SK-N-SH (cell line): ENCODE measurements around the gene MYO5C. TPM values are rescaled to one million over a fixed set of nuclear protein-coding genes. Genes with fewer than 3 reads are reported as not detected.

Experiments used
- CTCF ChIA-PET: fragments of 300-600, 350-600 bp; formaldehyde crosslinking; extraction: SDS; loops from one replicate; lab custom pipeline; 2021; lab: Yijun Ruan, JAX
- POLR2A ChIA-PET: fragments of 350-600 bp; sonication (Branson Sonifier 250); formaldehyde crosslinking; extraction: SDS; loops from one replicate; lab custom pipeline; 2020; ENCODE audit warnings: antibody characterized with exemption, inconsistent platforms; lab: Yijun Ruan, JAX
- DNase-seq: peaks from one replicate; pipeline ENCODE4 v3.0.0; 2012
- H2AFZ ChIP-seq: fragments of 200-600 bp; sonication (generic); 2 replicates; pipeline ENCODE4 v1.8.1; 2016; ENCODE audit warnings: antibody characterized with exemption, mild to moderate bottlenecking, low read depth
- H3F3A ChIP-seq: fragments of 200-600 bp; sonication (generic); replicated peaks from 2 replicates; pipeline ENCODE3; 2016; ENCODE audit warnings: antibody characterized with exemption, mild to moderate bottlenecking; ENCODE audit not compliant: insufficient read depth
- H3K27ac ChIP-seq, 2 experiments: fragments of 200-500 bp in 1 of 2; fragments of 200-600 bp in 1 of 2; sonication (Bioruptor generic) in 1 of 2; sonication (generic), shearing (Covaris generic) in 1 of 2; 2 replicates each; pipeline versions ENCODE4 v1.5.1 to v1.6.1; 2014 to 2016; ENCODE audit warnings: low read depth in 2 of 2, inconsistent platforms in 1 of 2, low read length in 1 of 2, mild to moderate bottlenecking in 1 of 2, mixed read lengths in 1 of 2
- H3K27me3 ChIP-seq: fragments of 200-600 bp; sonication (generic), shearing (Covaris generic); 2 replicates; pipeline ENCODE4 v1.6.1; 2016; ENCODE audit warnings: mixed run types; ENCODE audit not compliant: insufficient read depth
- H3K36me3 ChIP-seq, 2 experiments: fragments of 200-500 bp in 1 of 2; fragments of 200-600 bp in 1 of 2; sonication (Bioruptor generic) in 1 of 2; sonication (generic) in 1 of 2; replicated peaks in 1 of 2; 2 replicates each; pipeline versions ENCODE3 to v1.5.1; 2014 to 2016; ENCODE audit warnings: low read length in 1 of 2, mild to moderate bottlenecking in 1 of 2; ENCODE audit not compliant: insufficient read depth in 2 of 2, control insufficient read depth in 1 of 2
- H3K4me1 ChIP-seq, 2 experiments: fragments of 200-500 bp in 1 of 2; fragments of 200-600 bp in 1 of 2; sonication (Bioruptor generic) in 1 of 2; sonication (generic), shearing (Covaris generic) in 1 of 2; 2 replicates each; pipeline versions ENCODE4 v1.5.1 to v1.6.1; 2014 to 2016; ENCODE audit warnings: low read depth in 1 of 2, low read length in 1 of 2, mixed run types in 1 of 2; ENCODE audit not compliant: insufficient read depth in 2 of 2, control insufficient read depth in 1 of 2
- H3K4me2 ChIP-seq: fragments of 200-600 bp; sonication (generic), shearing (Covaris generic); 2 replicates; pipeline ENCODE4 v1.6.1; 2017; ENCODE audit warnings: mixed run types
- H3K4me3 ChIP-seq, 2 experiments: fragments of 200-500 bp in 1 of 2; fragments of 200-600 bp in 1 of 2; sonication (Bioruptor generic) in 1 of 2; sonication (generic), shearing (Covaris generic) in 1 of 2; 2 replicates each; pipeline versions ENCODE4 v1.5.1 to v1.8.1; 2014 to 2016; ENCODE audit warnings: low read depth in 2 of 2, inconsistent platforms in 1 of 2, low read length in 1 of 2, mild to moderate bottlenecking in 1 of 2, mixed read lengths in 1 of 2, moderate library complexity in 1 of 2
- H3K79me2 ChIP-seq: fragments of 200-600 bp; sonication (generic); 2 replicates; pipeline ENCODE4 v1.8.1; 2017; ENCODE audit warnings: mild to moderate bottlenecking; ENCODE audit not compliant: insufficient read depth
- H3K9ac ChIP-seq: fragments of 200-600 bp; sonication (generic); 2 replicates; pipeline ENCODE4 v1.6.1; 2017; ENCODE audit warnings: mixed run types
- H3K9me2 ChIP-seq: fragments of 200-600 bp; sonication (generic); 2 replicates; pipeline ENCODE4 v1.6.1; 2017; ENCODE audit warnings: mixed run types
- H3K9me3 ChIP-seq: fragments of 200-600 bp; sonication (generic); 2 replicates; pipeline ENCODE4 v1.6.1; 2017; ENCODE audit warnings: mixed run types, mild to moderate bottlenecking, moderate library complexity
- H4K20me1 ChIP-seq: fragments of 200-600 bp; sonication (generic); 2 replicates; pipeline ENCODE4 v1.6.1; 2017; ENCODE audit warnings: mild to moderate bottlenecking, mixed run types; ENCODE audit not compliant: insufficient read depth
- CHD2 ChIP-seq: fragments of 150-350 bp; IDR thresholded peaks from 2 replicates; pipeline ENCODE4 v1.6.1; 2018; ENCODE audit warnings: low read length; ENCODE audit not compliant: partially characterized antibody
- CTCF ChIP-seq: fragments of 200-600 bp; sonication (generic); IDR thresholded peaks from 2 replicates; pipeline ENCODE4 v1.6.1; 2017; ENCODE audit warnings: antibody characterized with exemption, mild to moderate bottlenecking, moderate library complexity
- EP300 ChIP-seq, 2 experiments: IDR thresholded peaks; 2 replicates each; pipeline versions ENCODE4 v1.4.0 to v1.6.1; 2012; ENCODE audit warnings: borderline replicate concordance in 1 of 2, low read depth in 1 of 2, low read length in 1 of 2
- FOSL2 ChIP-seq: IDR thresholded peaks from 2 replicates; pipeline ENCODE4 v1.4.0; 2012; ENCODE audit warnings: low read depth, mild to moderate bottlenecking, moderate library complexity, borderline replicate concordance
- FOXJ3 ChIP-seq: sonication (generic); formaldehyde crosslinking; IDR thresholded peaks from 2 replicates; pipeline ENCODE4 v1.5.1; 2020; ENCODE audit warnings: mild to moderate bottlenecking, missing genetic modification reagents
- FOXM1 ChIP-seq: IDR thresholded peaks from 2 replicates; pipeline ENCODE4 v1.4.0; 2012; ENCODE audit warnings: low read depth, mild to moderate bottlenecking
- GATA2 ChIP-seq: sonication (generic); formaldehyde crosslinking; IDR thresholded peaks from 2 replicates; pipeline ENCODE4 v1.5.0; 2020; ENCODE audit warnings: mild to moderate bottlenecking, missing genetic modification reagents
- JUND ChIP-seq: IDR thresholded peaks from 2 replicates; pipeline ENCODE4 v1.4.0; 2012
- MEF2A ChIP-seq: IDR thresholded peaks from 2 replicates; pipeline ENCODE4 v1.4.0; 2012; ENCODE audit warnings: low read depth, borderline replicate concordance
- MXI1 ChIP-seq: IDR thresholded peaks from 2 replicates; pipeline ENCODE4 v1.6.1; 2012; ENCODE audit warnings: mild to moderate bottlenecking, low read depth, low read length, improper control_type of control experiment
- NFIC ChIP-seq: IDR thresholded peaks from 2 replicates; pipeline ENCODE4 v1.4.0; 2012; ENCODE audit warnings: borderline replicate concordance
- NRF1 ChIP-seq: IDR thresholded peaks from 2 replicates; pipeline ENCODE4 v1.6.1; 2012; ENCODE audit warnings: low read depth, mild to moderate bottlenecking, low read length
- RAD21 ChIP-seq: IDR thresholded peaks from 2 replicates; pipeline ENCODE4 v1.6.1; 2012; ENCODE audit warnings: mild to moderate bottlenecking, low read length
- RCOR1 ChIP-seq: fragments of 150-350 bp; IDR thresholded peaks from 2 replicates; pipeline ENCODE4 v1.6.1; 2017; ENCODE audit warnings: antibody characterized with exemption, low read length
- REST ChIP-seq: IDR thresholded peaks from 2 replicates; pipeline ENCODE4 v1.6.1; 2012; ENCODE audit warnings: mild to moderate bottlenecking, low read depth, low read length, moderate library complexity
- RFX5 ChIP-seq: IDR thresholded peaks from 2 replicates; pipeline ENCODE4 v1.6.1; 2012; ENCODE audit warnings: mild to moderate bottlenecking, improper control_type of control experiment, low read length
- TAF1 ChIP-seq: IDR thresholded peaks from 2 replicates; pipeline ENCODE4 v1.6.1; 2012; ENCODE audit warnings: low read depth, mild to moderate bottlenecking, low read length, moderate library complexity, borderline replicate concordance
- TCF12 ChIP-seq: IDR thresholded peaks from 2 replicates; pipeline ENCODE4 v1.4.0; 2012
- YY1 ChIP-seq: IDR thresholded peaks from 2 replicates; pipeline ENCODE4 v1.4.0; 2012; ENCODE audit warnings: low read depth, mild to moderate bottlenecking
- WGBS: methylation state at CpG from one replicate; pipeline ENCODE4 v1.1.6; 2017; ENCODE audit warnings: low lambda C conversion rate; 5-methylcytosine and 5-hydroxymethylcytosine counted together
- polyA plus RNA-seq, 3 experiments: library from polyadenylated mRNA; depleted of rRNA; stranded (reverse); fragments of >200 nt; gene quantifications; 2 replicates each; pipeline ENCODE4 v1.2.3, GENCODE V29; 2012
- TF ChIP-seq, protein P1 (sequence below): fragments of 150-350 bp; IDR thresholded peaks from 2 replicates; pipeline ENCODE4 v1.6.1; 2017; ENCODE audit warnings: antibody characterized with exemption, low read length, low read depth, borderline replicate concordance

The MYO5C gene
- polyA plus RNA-seq, 1 of the 3 experiments (the other 2 are of a cell fraction) = 0.99 TPM

DNA sequence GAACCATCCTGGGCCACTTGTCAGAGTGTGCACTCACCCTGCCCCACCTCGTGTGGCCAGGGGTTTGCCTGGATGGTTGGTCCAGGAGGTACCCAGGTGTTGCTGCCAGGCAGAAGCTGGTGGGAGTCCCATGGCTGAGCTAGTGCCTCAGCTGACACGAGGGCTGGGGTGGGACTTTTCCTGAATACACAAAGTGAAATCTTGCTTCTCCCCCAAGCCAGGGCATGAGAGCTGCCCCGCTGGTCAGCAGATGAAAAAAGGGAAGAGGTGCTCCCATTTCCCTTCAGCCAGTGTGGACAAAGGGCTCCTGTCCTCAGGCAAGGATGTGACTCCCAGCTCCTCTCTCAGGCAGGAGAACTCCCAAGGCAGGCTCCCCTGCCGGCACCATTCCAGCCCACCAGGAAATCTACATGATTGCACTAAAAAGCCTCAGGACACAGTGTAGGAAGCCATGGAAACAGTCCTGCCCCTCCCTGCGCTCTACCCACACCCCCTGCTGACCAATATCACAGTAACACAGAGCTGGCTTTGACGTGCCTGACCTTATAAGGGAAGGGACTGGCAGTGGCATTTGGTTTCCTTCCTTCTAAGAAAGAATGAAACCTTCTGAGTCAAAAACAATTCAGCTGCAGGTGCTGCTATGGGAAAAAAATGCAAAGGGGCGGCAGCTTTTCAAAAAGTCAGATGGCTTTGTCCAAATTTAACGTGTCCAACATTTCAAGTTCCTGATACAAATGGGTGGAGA lies 33.9 kb downstream of the MYO5C start:
- ChIA-PET POLR2A (interaction anchor here (0.6 kb wide), 1 partner anchor 1552 kb away, joined by 3 read pairs; no protein-coding TSS in a partner anchor), CTCF (interaction anchor here (0.6 to 1.7 kb wide), 9 partner anchors 9 to 473 kb away, joined by 3 to 12 read pairs (median 3); partner anchors contain the start of gene ATOSA)
- no peaks in the 10 kb centered on the region for H3K36me3 ChIP-seq
- H3K4me2 ChIP-seq = peak overlapping the region; percentile 2; the same call in 1 of the 2 replicates
- H3F3A ChIP-seq = no peaks in the 10 kb centered on the region
- no peaks in the 10 kb centered on the region for H3K27me3 ChIP-seq
- H3K4me3 ChIP-seq = no peak overlapping the region
- peak overlapping the region; percentile 75; the same call in 1 of the 2 replicates for H2AFZ ChIP-seq
- no peak overlapping the region for H3K9ac ChIP-seq
- DNase-seq = peak; percentile 81
- H4K20me1 ChIP-seq = no peaks in the 10 kb centered on the region
- no peak for TF ChIP-seq CHD2
- 0 out of 2 replicates have a peak, but pooled peaks have one; percentile 25 for TF ChIP-seq MXI1
- no peak for TF ChIP-seq FOXJ3 (CRISPR knock-in tag)
- TF ChIP-seq YY1 = no peak
- TF ChIP-seq, protein P1, sequence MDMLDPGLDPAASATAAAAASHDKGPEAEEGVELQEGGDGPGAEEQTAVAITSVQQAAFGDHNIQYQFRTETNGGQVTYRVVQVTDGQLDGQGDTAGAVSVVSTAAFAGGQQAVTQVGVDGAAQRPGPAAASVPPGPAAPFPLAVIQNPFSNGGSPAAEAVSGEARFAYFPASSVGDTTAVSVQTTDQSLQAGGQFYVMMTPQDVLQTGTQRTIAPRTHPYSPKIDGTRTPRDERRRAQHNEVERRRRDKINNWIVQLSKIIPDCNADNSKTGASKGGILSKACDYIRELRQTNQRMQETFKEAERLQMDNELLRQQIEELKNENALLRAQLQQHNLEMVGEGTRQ = no peak
- TF ChIP-seq JUND = no peak
- no peak for TF ChIP-seq RCOR1
- TF ChIP-seq REST = no peak
- no peak for TF ChIP-seq EP300 (IDR thresholded peaks at IDR 0.05; ENCODE audit: borderline replicate concordance in 1 of 2, low read depth in 1 of 2, low read length in 1 of 2)
- TF ChIP-seq TCF12 = peak; percentile 15; the same call in 1 of the 2 replicates
- TF ChIP-seq NRF1 = no peak
- TF ChIP-seq RAD21 = 0 out of 2 replicates have a peak, but pooled peaks have one; percentile 6
- no peak for TF ChIP-seq RFX5
- no peak for TF ChIP-seq GATA2 (CRISPR knock-in tag)
- no peak; the same call in 1 of the 2 replicates for TF ChIP-seq CTCF
- no peak for TF ChIP-seq MEF2A
- no peak for TF ChIP-seq FOSL2
- no peak for TF ChIP-seq FOXM1
- TF ChIP-seq NFIC = no peak
- TF ChIP-seq TAF1 = no peak
- H3K27ac ChIP-seq = peak overlapping the region in 1 of 2 experiments; percentile 16; a peak in 1 of 4 replicates
- no peaks in the 10 kb centered on the region for H3K79me2 ChIP-seq
- H3K9me3 ChIP-seq = no peaks in the 10 kb centered on the region
- 37% methylated on average over 6 of the region's 8 CpGs for whole genome bisulfite sequencing
- H3K4me1 ChIP-seq = peaks cover 11 to 16% of the 10 kb centered on the region in 2 experiments
- H3K9me2 ChIP-seq = no peaks in the 10 kb centered on the region
